ENCODE data around the gene TOP1.

TOP1 gene

GRCh38 chr20:41135187-41135887, 106.7 kb downstream of the TOP1 start:
- no peaks in the 10 kb centered on the region for H3K9me3 ChIP-seq (ENCODE audit: control insufficient read depth in 2 of 2, low read length in 2 of 2)
- peaks cover 11 to 22% of the 10 kb centered on the region in 2 donors for H3K4me1 ChIP-seq (ENCODE audit: control insufficient read depth in 2 of 2, insufficient read depth in 2 of 2, low read length in 2 of 2)
- H3K27ac ChIP-seq (ENCODE audit: low read depth in 2 of 2, low read length in 2 of 2) = no peak overlapping the region
- H3K4me3 ChIP-seq (ENCODE audit: low read length in 2 of 2) = no peak overlapping the region
- no peak overlapping the region for H3K9ac ChIP-seq (ENCODE audit: low read depth in 1 of 2, low read length in 2 of 2)
- no peaks in the 10 kb centered on the region for H3K27me3 ChIP-seq (ENCODE audit: control insufficient read depth in 2 of 2, insufficient read depth in 2 of 2, low read length in 2 of 2)
- no peaks in the 10 kb centered on the region for H3K36me3 ChIP-seq (ENCODE audit: control insufficient read depth in 2 of 2, insufficient read depth in 2 of 2, low read length in 2 of 2)

- Histone ChIP-seq H3K27ac (ENCODE audit: low read depth in 2 of 2, low read length in 2 of 2) (peak overlapping the region; percentile 89 to 95), H3K4me3 (ENCODE audit: low read length in 2 of 2) (peak overlapping the region; percentile 75 to 83), H3K36me3 (ENCODE audit: control insufficient read depth in 2 of 2, insufficient read depth in 2 of 2, low read length in 2 of 2) (no peaks in the 10 kb centered on the region), H3K9ac (ENCODE audit: low read depth in 1 of 2, low read length in 2 of 2) (peak overlapping the region; percentile 56 to 80), H3K4me1 (ENCODE audit: control insufficient read depth in 2 of 2, insufficient read depth in 2 of 2, low read length in 2 of 2) (peaks cover 15 to 26% of the 10 kb centered on the region in 2 donors), H3K27me3 (ENCODE audit: control insufficient read depth in 2 of 2, insufficient read depth in 2 of 2, low read length in 2 of 2) (no peaks in the 10 kb centered on the region), H3K9me3 (ENCODE audit: control insufficient read depth in 2 of 2, low read length in 2 of 2) (no peaks in the 10 kb centered on the region)
Measured at GRCh38 chr20:41135888-41136679, 107.5 kb downstream of the TOP1 start.

GRCh38 chr20:41136680-41137613, 108.3 kb downstream of the TOP1 start, which contains the start of gene PLCG1:
Gene PLCG1 (plus strand): TSS chr20:41137543. CDS start chr20:41137642, 99 bp downstream.
- H3K4me3 ChIP-seq (ENCODE audit: low read length in 2 of 2) = peak within 1 kb of the TSS; percentile 75 to 83
- peak within 1 kb of the TSS; percentile 89 to 95 for H3K27ac ChIP-seq (ENCODE audit: low read depth in 2 of 2, low read length in 2 of 2)
- no peaks in the 10 kb centered on the region for H3K9me3 ChIP-seq (ENCODE audit: control insufficient read depth in 2 of 2, low read length in 2 of 2)
- no peaks in the 10 kb centered on the region for H3K36me3 ChIP-seq (ENCODE audit: control insufficient read depth in 2 of 2, insufficient read depth in 2 of 2, low read length in 2 of 2)
- H3K27me3 ChIP-seq (ENCODE audit: control insufficient read depth in 2 of 2, insufficient read depth in 2 of 2, low read length in 2 of 2) = no peaks in the 10 kb centered on the region
- H3K4me1 ChIP-seq (ENCODE audit: control insufficient read depth in 2 of 2, insufficient read depth in 2 of 2, low read length in 2 of 2) = peaks cover 22 to 26% of the 10 kb centered on the region in 2 donors
- peak within 1 kb of the TSS; percentile 70 to 80 for H3K9ac ChIP-seq (ENCODE audit: low read depth in 1 of 2, low read length in 2 of 2)

- Histone ChIP-seq H3K4me3 (ENCODE audit: low read length in 2 of 2) (peak overlapping the region; percentile 75 to 83), H3K4me1 (ENCODE audit: control insufficient read depth in 2 of 2, insufficient read depth in 2 of 2, low read length in 2 of 2) (peaks cover 22 to 26% of the 10 kb centered on the region in 2 donors), H3K9me3 (ENCODE audit: control insufficient read depth in 2 of 2, low read length in 2 of 2) (no peaks in the 10 kb centered on the region), H3K9ac (ENCODE audit: low read depth in 1 of 2, low read length in 2 of 2) (peak overlapping the region; percentile 70 to 80), H3K27ac (ENCODE audit: low read depth in 2 of 2, low read length in 2 of 2) (peak overlapping the region; percentile 75 to 95), H3K27me3 (ENCODE audit: control insufficient read depth in 2 of 2, insufficient read depth in 2 of 2, low read length in 2 of 2) (no peaks in the 10 kb centered on the region), H3K36me3 (ENCODE audit: control insufficient read depth in 2 of 2, insufficient read depth in 2 of 2, low read length in 2 of 2) (no peaks in the 10 kb centered on the region)
Measured at GRCh38 chr20:41137614-41138474, 109.2 kb downstream of the TOP1 start.

GRCh38 chr20:41138475-41139226, 110.0 kb downstream of the TOP1 start:
- H3K27me3 ChIP-seq (ENCODE audit: control insufficient read depth in 2 of 2, insufficient read depth in 2 of 2, low read length in 2 of 2) = no peaks in the 10 kb centered on the region
- H3K4me3 ChIP-seq (ENCODE audit: low read length in 2 of 2) = peak overlapping the region; percentile 75 to 83
- peak overlapping the region; percentile 70 to 80 for H3K9ac ChIP-seq (ENCODE audit: low read depth in 1 of 2, low read length in 2 of 2)
- H3K36me3 ChIP-seq (ENCODE audit: control insufficient read depth in 2 of 2, insufficient read depth in 2 of 2, low read length in 2 of 2) = no peaks in the 10 kb centered on the region
- peaks cover 22 to 32% of the 10 kb centered on the region in 2 donors for H3K4me1 ChIP-seq (ENCODE audit: control insufficient read depth in 2 of 2, insufficient read depth in 2 of 2, low read length in 2 of 2)
- peak overlapping the region; percentile 75 to 95 for H3K27ac ChIP-seq (ENCODE audit: low read depth in 2 of 2, low read length in 2 of 2)
- H3K9me3 ChIP-seq (ENCODE audit: control insufficient read depth in 2 of 2, low read length in 2 of 2) = no peaks in the 10 kb centered on the region

GRCh38 chr20:41139227-41140093, 110.8 kb downstream of the TOP1 start:
- Histone ChIP-seq H3K36me3 (ENCODE audit: control insufficient read depth in 2 of 2, insufficient read depth in 2 of 2, low read length in 2 of 2) (no peaks in the 10 kb centered on the region), H3K4me3 (ENCODE audit: low read length in 2 of 2) (peak overlapping the region; percentile 75 to 83), H3K9ac (ENCODE audit: low read depth in 1 of 2, low read length in 2 of 2) (peak overlapping the region in 1 of 2 donors; percentile 80), H3K27ac (ENCODE audit: low read depth in 2 of 2, low read length in 2 of 2) (peak overlapping the region in 1 of 2 donors; percentile 95), H3K9me3 (ENCODE audit: control insufficient read depth in 2 of 2, low read length in 2 of 2) (no peaks in the 10 kb centered on the region), H3K27me3 (ENCODE audit: control insufficient read depth in 2 of 2, insufficient read depth in 2 of 2, low read length in 2 of 2) (no peaks in the 10 kb centered on the region), H3K4me1 (ENCODE audit: control insufficient read depth in 2 of 2, insufficient read depth in 2 of 2, low read length in 2 of 2) (peaks cover 22 to 32% of the 10 kb centered on the region in 2 donors)

GRCh38 chr20:41140226-41141133, 111.9 kb downstream of the TOP1 start:
- Histone ChIP-seq H3K27me3 (ENCODE audit: control insufficient read depth in 2 of 2, insufficient read depth in 2 of 2, low read length in 2 of 2) (no peaks in the 10 kb centered on the region), H3K4me3 (ENCODE audit: low read length in 2 of 2) (peak overlapping the region in 1 of 2 donors; percentile 14), H3K36me3 (ENCODE audit: control insufficient read depth in 2 of 2, insufficient read depth in 2 of 2, low read length in 2 of 2) (no peaks in the 10 kb centered on the region), H3K9ac (ENCODE audit: low read depth in 1 of 2, low read length in 2 of 2) (no peak overlapping the region), H3K9me3 (ENCODE audit: control insufficient read depth in 2 of 2, low read length in 2 of 2) (no peaks in the 10 kb centered on the region), H3K4me1 (ENCODE audit: control insufficient read depth in 2 of 2, insufficient read depth in 2 of 2, low read length in 2 of 2) (peaks cover 20 to 37% of the 10 kb centered on the region in 2 donors), H3K27ac (ENCODE audit: low read depth in 2 of 2, low read length in 2 of 2) (peak overlapping the region in 1 of 2 donors; percentile 52)
